ENCODE measurements around the gene BICRA. TPM values are rescaled to one million over a fixed set of nuclear protein-coding genes. Genes with fewer than 3 reads are reported as not detected.
A peak's percentile ranks its signal among the peaks of the same experiment; 100 is the strongest.

BICRA gene
- total RNA-seq = 10 to 100 TPM; 11.5 to 13.9 TPM
- 1.6 TPM for polyA plus RNA-seq

GRCh38 chr19:47608969-47609905 lies at the start of gene BICRA:
BICRA (plus strand) TSS chr19:47609134; CDS start chr19:47673575, 64,441 bp downstream.
- Mint-ChIP-seq H3K27me3 (no peaks in the 10 kb centered on the region), H3K36me3 (peaks cover 0 to 22% (median 4%) of the 10 kb centered on the region in 3 donors), H3K4me1 (peaks cover 32 to 44% (median 36%) of the 10 kb centered on the region in 3 donors), H3K27ac (peak within 1 kb of the TSS; percentile 90 to 99 (median 95)), H3K9me3 (no peaks in the 10 kb centered on the region), H3K4me3 (peak within 1 kb of the TSS; percentile 92 to 98 (median 96))
- Histone ChIP-seq H3K9me3 (ENCODE audit: low read length) (no peaks in the 10 kb centered on the region), H3K4me1 (ENCODE audit: insufficient read depth, low read length) (peaks cover 27% of the 10 kb centered on the region), H3K27me3 (ENCODE audit: insufficient read depth, low read length, poor library complexity, severe bottlenecking) (no peaks in the 10 kb centered on the region), H3K27ac (ENCODE audit: low read depth, low read length) (peak within 1 kb of the TSS; percentile 85), H3K4me3 (ENCODE audit: low read length) (peak within 1 kb of the TSS; percentile 79), H3K36me3 (ENCODE audit: insufficient read depth, low read length) (no peaks in the 10 kb centered on the region)
- CTCF ChIA-PET = interaction anchor here (1.3 to 2.4 kb wide), 6 partner anchors 90 to 173 kb away, joined by 4 to 15 read pairs (median 6); partner anchors contain the start of genes KPTN and NAPA
- POLR2A ChIA-PET = interaction anchor here (0.8 to 1.7 kb wide), 8 partner anchors 9 to 1009 kb away, joined by 3 to 25 read pairs (median 6); partner anchors contain the start of genes INAFM1 and NAPA
- DNase-seq = peak; percentile 74 to 88 (median 77)

- no peaks in the 10 kb centered on the region for H3K36me3 Mint-ChIP-seq
- peaks cover 0 to 5% (median 2%) of the 10 kb centered on the region in 3 donors for H3K4me1 Mint-ChIP-seq
- H3K9me3 Mint-ChIP-seq = no peaks in the 10 kb centered on the region
- Histone ChIP-seq H3K36me3 (ENCODE audit: insufficient read depth, low read length) (no peaks in the 10 kb centered on the region), H3K4me3 (ENCODE audit: low read length) (no peak overlapping the region), H3K4me1 (ENCODE audit: insufficient read depth, low read length) (no peaks in the 10 kb centered on the region), H3K27ac (ENCODE audit: low read depth, low read length) (no peak overlapping the region), H3K9me3 (ENCODE audit: low read length) (no peaks in the 10 kb centered on the region), H3K27me3 (ENCODE audit: insufficient read depth, low read length, poor library complexity, severe bottlenecking) (no peaks in the 10 kb centered on the region)
- H3K27me3 Mint-ChIP-seq = no peaks in the 10 kb centered on the region
- no peak overlapping the region for H3K4me3 Mint-ChIP-seq
- ChIA-PET POLR2A (no interaction called here), CTCF (interaction anchor here (0.7 to 1.3 kb wide), 4 partner anchors 46 to 79 kb away, joined by 3 to 4 read pairs (median 3); partner anchors contain the start of gene NAPA)
- DNase-seq = no peak
- no peak overlapping the region for H3K27ac Mint-ChIP-seq
Measured at GRCh38 chr19:47560999-47561398, 47.9 kb upstream of the BICRA start.

- Histone ChIP-seq H3K4me3 (ENCODE audit: low read length) (no peak overlapping the region), H3K9me3 (ENCODE audit: low read length) (no peaks in the 10 kb centered on the region), H3K36me3 (ENCODE audit: insufficient read depth, low read length) (no peaks in the 10 kb centered on the region), H3K4me1 (ENCODE audit: insufficient read depth, low read length) (no peaks in the 10 kb centered on the region), H3K27me3 (ENCODE audit: insufficient read depth, low read length, poor library complexity, severe bottlenecking) (no peaks in the 10 kb centered on the region), H3K27ac (ENCODE audit: low read depth, low read length) (no peak overlapping the region)
- peaks cover 0 to 5% (median 2%) of the 10 kb centered on the region in 3 donors for H3K4me1 Mint-ChIP-seq
- ChIA-PET CTCF (interaction anchor here (1.3 kb wide), 1 partner anchor 49 kb away, joined by 4 read pairs; no protein-coding TSS in a partner anchor), POLR2A (no interaction called here)
- no peak overlapping the region for H3K27ac Mint-ChIP-seq
- no peaks in the 10 kb centered on the region for H3K9me3 Mint-ChIP-seq
- H3K36me3 Mint-ChIP-seq = no peaks in the 10 kb centered on the region
- no peak overlapping the region for H3K4me3 Mint-ChIP-seq
- no peaks in the 10 kb centered on the region for H3K27me3 Mint-ChIP-seq
- no peak for DNase-seq
Measured at GRCh38 chr19:47561440-47562057, 47.4 kb upstream of the BICRA start.

GRCh38 chr19:47564081-47564480 lies 44.9 kb upstream of the BICRA start:
- Histone ChIP-seq H3K9me3 (ENCODE audit: low read length) (no peaks in the 10 kb centered on the region), H3K4me1 (ENCODE audit: insufficient read depth, low read length) (no peaks in the 10 kb centered on the region), H3K36me3 (ENCODE audit: insufficient read depth, low read length) (no peaks in the 10 kb centered on the region), H3K27me3 (ENCODE audit: insufficient read depth, low read length, poor library complexity, severe bottlenecking) (no peaks in the 10 kb centered on the region), H3K4me3 (ENCODE audit: low read length) (no peak overlapping the region), H3K27ac (ENCODE audit: low read depth, low read length) (no peak overlapping the region)
- Mint-ChIP-seq H3K27me3 (no peaks in the 10 kb centered on the region), H3K36me3 (no peaks in the 10 kb centered on the region), H3K4me3 (no peak overlapping the region), H3K9me3 (no peaks in the 10 kb centered on the region), H3K27ac (peak overlapping the region in 1 of 8 donors; percentile 3), H3K4me1 (peaks cover 0 to 5% (median 2%) of the 10 kb centered on the region in 3 donors)
- CTCF ChIA-PET = no interaction called here
- no peak for DNase-seq
- POLR2A ChIA-PET = no interaction called here

- Mint-ChIP-seq H3K36me3 (no peaks in the 10 kb centered on the region), H3K4me3 (no peak overlapping the region), H3K9me3 (no peaks in the 10 kb centered on the region), H3K27ac (peak overlapping the region in 1 of 8 donors; percentile 55), H3K4me1 (peaks cover 7 to 14% (median 10%) of the 10 kb centered on the region in 3 donors), H3K27me3 (no peaks in the 10 kb centered on the region)
- H3K9me3 ChIP-seq (ENCODE audit: low read length) = no peaks in the 10 kb centered on the region
- no peak overlapping the region for H3K27ac ChIP-seq (ENCODE audit: low read depth, low read length)
- CTCF ChIA-PET = no interaction called here
- H3K4me3 ChIP-seq (ENCODE audit: low read length) = no peak overlapping the region
- no peaks in the 10 kb centered on the region for H3K27me3 ChIP-seq (ENCODE audit: insufficient read depth, low read length, poor library complexity, severe bottlenecking)
- no peak for DNase-seq
- POLR2A ChIA-PET = no interaction called here
- no peaks in the 10 kb centered on the region for H3K36me3 ChIP-seq (ENCODE audit: insufficient read depth, low read length)
- H3K4me1 ChIP-seq (ENCODE audit: insufficient read depth, low read length) = no peaks in the 10 kb centered on the region
Measured at GRCh38 chr19:47569331-47569730, 39.6 kb upstream of the BICRA start.

- Histone ChIP-seq H3K4me3 (ENCODE audit: low read length) (no peak overlapping the region), H3K27me3 (ENCODE audit: insufficient read depth, low read length, poor library complexity, severe bottlenecking) (no peaks in the 10 kb centered on the region), H3K27ac (ENCODE audit: low read depth, low read length) (no peak overlapping the region), H3K9me3 (ENCODE audit: low read length) (no peaks in the 10 kb centered on the region), H3K36me3 (ENCODE audit: insufficient read depth, low read length) (no peaks in the 10 kb centered on the region), H3K4me1 (ENCODE audit: insufficient read depth, low read length) (peaks cover 14% of the 10 kb centered on the region)
- Mint-ChIP-seq H3K4me3 (peak overlapping the region; percentile 9 to 86 (median 47)), H3K27ac (peak overlapping the region in 1 of 8 donors; percentile 82), H3K4me1 (peaks cover 24 to 37% (median 27%) of the 10 kb centered on the region in 3 donors), H3K27me3 (no peaks in the 10 kb centered on the region), H3K36me3 (no peaks in the 10 kb centered on the region), H3K9me3 (no peaks in the 10 kb centered on the region)
- no peak for DNase-seq
- ChIA-PET POLR2A (no interaction called here), CTCF (no interaction called here)
Measured at GRCh38 chr19:47572635-47573034, 36.3 kb upstream of the BICRA start.

- Mint-ChIP-seq H3K4me3 (peak within 1 kb of the TSS; percentile 67 to 88 (median 77)), H3K9me3 (no peaks in the 10 kb centered on the region), H3K4me1 (peaks cover 27 to 44% (median 34%) of the 10 kb centered on the region in 3 donors), H3K36me3 (no peaks in the 10 kb centered on the region), H3K27me3 (no peaks in the 10 kb centered on the region), H3K27ac (peak within 1 kb of the TSS in 7 of 8 donors; percentile 1 to 84 (median 78))
- H3K36me3 ChIP-seq (ENCODE audit: insufficient read depth, low read length) = no peaks in the 10 kb centered on the region
- H3K27me3 ChIP-seq (ENCODE audit: insufficient read depth, low read length, poor library complexity, severe bottlenecking) = no peaks in the 10 kb centered on the region
- peaks cover 21% of the 10 kb centered on the region for H3K4me1 ChIP-seq (ENCODE audit: insufficient read depth, low read length)
- no peak within 1 kb of the TSS for H3K27ac ChIP-seq (ENCODE audit: low read depth, low read length)
- peak within 1 kb of the TSS; percentile 59 for H3K4me3 ChIP-seq (ENCODE audit: low read length)
- CTCF ChIA-PET = no interaction called here
- peak; percentile 76 to 90 (median 87) for DNase-seq
- POLR2A ChIA-PET = interaction anchor here (1.3 kb wide), 1 partner anchor 28 kb away, joined by 8 read pairs; no protein-coding TSS in a partner anchor
- H3K9me3 ChIP-seq (ENCODE audit: low read length) = no peaks in the 10 kb centered on the region
Measured at GRCh38 chr19:47573071-47574026, 35.6 kb upstream of the BICRA start, which contains the start of gene ZNF541. ZNF541 (minus strand) TSS chr19:47573148; CDS start chr19:47555856, 17,292 bp downstream.
